Stomach (tissue), 4 donors: ENCODE measurements around the gene ZFHX3.

Experiments used
- EP300 ChIP-seq: sonication (generic); formaldehyde crosslinking; IDR thresholded peaks from one replicate; pipeline ENCODE4 v1.6.1; 2017; ENCODE audit warnings: antibody characterized with exemption
- POLR2A ChIP-seq, 4 donors: fragments of 450-650 bp; IDR thresholded peaks; one replicate each; pipeline ENCODE4 v1.6.1; 2016; ENCODE audit warnings: antibody characterized with exemption in 4 of 4, control low read depth in 2 of 4, mild to moderate bottlenecking in 1 of 4, moderate library complexity in 1 of 4
- POLR2AphosphoS5 ChIP-seq, 3 donors: sonication (generic); formaldehyde crosslinking; IDR thresholded peaks; one replicate each; pipeline ENCODE4 v1.6.1; 2016; ENCODE audit warnings: antibody characterized with exemption in 3 of 3
- TF ChIP-seq, protein P1 (sequence below), 7 experiments: fragments of 450-650 bp in 4 of 7; fragments of 200-600 bp in 3 of 7; sonication (generic) in 3 of 7; IDR thresholded peaks; one replicate each; pipeline ENCODE4 v1.5.1; 2016 to 2019; ENCODE audit warnings: antibody characterized with exemption in 7 of 7, control low read depth in 2 of 7, mild to moderate bottlenecking in 1 of 7

DNA sequence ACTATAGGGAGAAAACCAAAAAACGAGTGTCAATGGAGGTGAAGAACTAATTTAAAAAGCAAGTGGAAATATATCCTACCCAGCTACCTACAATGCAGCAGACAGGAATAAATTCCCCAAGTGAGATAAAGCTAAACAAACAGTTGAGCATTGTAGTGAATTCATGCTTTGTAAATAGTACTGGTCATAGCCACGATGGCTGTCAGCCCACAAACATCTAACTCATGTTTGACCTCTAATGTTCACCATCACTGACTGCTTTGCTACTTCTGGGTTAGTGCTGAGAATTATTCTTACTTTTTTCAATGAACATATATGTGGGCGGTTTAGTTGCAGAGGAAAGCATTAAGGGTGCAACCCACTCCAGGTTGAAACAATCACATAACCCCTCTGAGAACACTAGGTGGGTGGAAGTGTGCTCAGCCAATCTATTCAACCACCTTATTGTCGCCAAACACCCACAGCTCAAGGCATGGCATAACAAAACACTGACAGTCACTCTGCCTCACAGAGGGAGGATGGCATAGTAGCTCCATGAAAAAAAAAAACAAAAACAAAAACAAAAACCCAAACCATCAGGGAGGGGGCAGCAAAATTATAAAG lies 264.1 kb downstream of the ZFHX3 start:
- TF ChIP-seq, protein P1, sequence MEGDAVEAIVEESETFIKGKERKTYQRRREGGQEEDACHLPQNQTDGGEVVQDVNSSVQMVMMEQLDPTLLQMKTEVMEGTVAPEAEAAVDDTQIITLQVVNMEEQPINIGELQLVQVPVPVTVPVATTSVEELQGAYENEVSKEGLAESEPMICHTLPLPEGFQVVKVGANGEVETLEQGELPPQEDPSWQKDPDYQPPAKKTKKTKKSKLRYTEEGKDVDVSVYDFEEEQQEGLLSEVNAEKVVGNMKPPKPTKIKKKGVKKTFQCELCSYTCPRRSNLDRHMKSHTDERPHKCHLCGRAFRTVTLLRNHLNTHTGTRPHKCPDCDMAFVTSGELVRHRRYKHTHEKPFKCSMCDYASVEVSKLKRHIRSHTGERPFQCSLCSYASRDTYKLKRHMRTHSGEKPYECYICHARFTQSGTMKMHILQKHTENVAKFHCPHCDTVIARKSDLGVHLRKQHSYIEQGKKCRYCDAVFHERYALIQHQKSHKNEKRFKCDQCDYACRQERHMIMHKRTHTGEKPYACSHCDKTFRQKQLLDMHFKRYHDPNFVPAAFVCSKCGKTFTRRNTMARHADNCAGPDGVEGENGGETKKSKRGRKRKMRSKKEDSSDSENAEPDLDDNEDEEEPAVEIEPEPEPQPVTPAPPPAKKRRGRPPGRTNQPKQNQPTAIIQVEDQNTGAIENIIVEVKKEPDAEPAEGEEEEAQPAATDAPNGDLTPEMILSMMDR (IDR thresholded peaks at IDR 0.05) = no peak
- no peak for TF ChIP-seq POLR2A (IDR thresholded peaks at IDR 0.05)
- no peak for TF ChIP-seq EP300
- TF ChIP-seq POLR2AphosphoS5 (IDR thresholded peaks at IDR 0.05) = no peak
